Measurements from ENCODE around the gene NDUFAF2.
"Not testable (repeated sequence)": the region's sequence is repeated elsewhere in the genome, so short reads cannot be mapped to it uniquely, and the experiment has no call there.

Gene NDUFAF2

GRCh38 chr5:61052882-61053281 is 107.9 kb downstream of the NDUFAF2 start:
- DNase-seq = no peak

GRCh38 chr5:61053937-61054336 is 108.9 kb downstream of the NDUFAF2 start:
- no peak for DNase-seq

DNA sequence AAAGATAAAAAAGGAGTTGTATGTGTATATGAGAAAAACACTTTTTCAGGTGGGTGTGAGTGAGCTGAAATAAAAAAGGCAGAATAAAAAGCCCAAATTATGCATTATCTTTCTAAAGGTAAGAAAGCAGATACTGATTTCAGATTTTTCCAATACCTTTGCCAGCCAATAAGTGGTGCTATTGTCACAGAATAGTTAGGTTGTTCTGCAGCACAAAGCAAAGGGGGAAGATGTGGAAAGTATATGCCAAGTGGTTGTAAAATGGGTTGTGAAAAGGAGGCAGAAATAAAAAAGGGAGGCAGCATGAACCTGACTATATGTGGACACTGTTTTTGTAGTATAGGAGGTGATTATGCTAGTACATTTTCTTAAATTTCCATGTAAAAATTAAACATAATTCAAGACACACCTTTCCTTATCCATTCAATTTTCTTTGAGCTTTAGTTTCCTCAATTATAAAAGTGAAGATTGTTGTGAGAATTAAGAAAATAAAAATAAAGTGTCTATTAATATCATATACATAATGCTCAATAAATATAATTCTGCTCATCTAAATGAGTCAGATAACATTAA is 110.5 kb downstream of the NDUFAF2 start:
- DNase-seq = no peak

- no peak for DNase-seq
These were observed 114.5 kb downstream of the NDUFAF2 start for GRCh38 chr5:61059499-61059898.

DNA sequence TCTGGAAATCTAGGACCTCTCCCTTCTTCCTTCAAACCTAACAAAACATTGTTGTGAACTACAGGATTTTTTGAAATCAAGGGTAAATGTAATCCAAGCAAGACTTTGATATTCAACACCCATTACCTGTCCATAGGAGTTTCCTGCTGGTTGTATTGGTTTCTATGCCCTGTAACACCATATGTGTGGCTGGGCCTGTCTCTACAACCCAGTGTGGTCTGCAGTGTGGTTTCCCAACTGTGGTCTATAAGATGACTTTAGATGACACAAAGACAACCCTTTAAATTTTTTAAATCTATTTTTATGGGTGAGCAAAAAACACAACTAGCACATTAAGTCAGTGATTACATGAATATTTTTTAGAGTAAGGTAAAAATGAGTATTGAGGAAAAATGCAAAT is 124.1 kb downstream of the NDUFAF2 start:
- no peak for DNase-seq

DNA sequence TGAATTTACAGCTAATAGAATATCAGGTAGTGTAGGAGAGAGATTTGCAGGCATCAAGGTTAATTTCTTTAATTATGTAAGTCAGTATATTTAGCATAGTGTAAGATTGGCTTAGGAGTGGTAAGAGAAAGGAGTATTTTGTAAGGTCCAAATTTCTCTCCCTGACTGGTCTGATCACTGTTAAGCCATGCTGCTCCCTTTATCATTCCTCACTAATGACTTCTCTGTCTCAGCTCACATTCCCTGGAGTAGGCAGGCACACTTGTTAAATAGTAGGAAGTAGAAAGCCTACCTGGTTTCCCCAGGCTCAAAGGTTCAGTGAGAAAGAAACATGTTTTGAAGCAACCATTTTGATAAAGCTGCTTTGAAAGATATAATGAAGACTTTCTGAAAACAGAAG is 126.5 kb downstream of the NDUFAF2 start:
- no peak for DNase-seq

- no peak for DNase-seq
These were observed 131.6 kb downstream of the NDUFAF2 start for GRCh38 chr5:61076626-61077025.

DNA sequence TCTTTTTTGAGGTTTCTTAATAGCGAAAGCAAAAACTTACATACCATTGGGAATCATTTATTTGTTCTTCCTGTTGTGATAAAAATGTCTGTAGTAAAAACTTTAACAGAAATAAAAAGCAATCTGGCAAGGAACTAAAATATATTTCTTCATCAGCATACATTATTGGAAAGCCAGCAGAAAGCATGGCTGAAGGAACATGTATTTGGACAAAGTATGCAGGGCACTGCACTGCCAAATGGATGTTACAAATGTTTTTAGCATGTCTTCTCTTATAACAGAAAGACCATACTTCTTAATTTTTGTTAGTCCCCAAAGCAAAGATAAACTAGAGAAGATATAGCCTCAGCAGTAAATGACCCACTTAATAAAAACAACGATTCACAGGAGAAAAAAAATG is 136.7 kb downstream of the NDUFAF2 start:
- no peak for DNase-seq

GRCh38 chr5:61082516-61083280 is 137.7 kb downstream of the NDUFAF2 start:
- no peak for DNase-seq

GRCh38 chr5:61084658-61085057 is 139.7 kb downstream of the NDUFAF2 start:
- no peak for DNase-seq

DNA sequence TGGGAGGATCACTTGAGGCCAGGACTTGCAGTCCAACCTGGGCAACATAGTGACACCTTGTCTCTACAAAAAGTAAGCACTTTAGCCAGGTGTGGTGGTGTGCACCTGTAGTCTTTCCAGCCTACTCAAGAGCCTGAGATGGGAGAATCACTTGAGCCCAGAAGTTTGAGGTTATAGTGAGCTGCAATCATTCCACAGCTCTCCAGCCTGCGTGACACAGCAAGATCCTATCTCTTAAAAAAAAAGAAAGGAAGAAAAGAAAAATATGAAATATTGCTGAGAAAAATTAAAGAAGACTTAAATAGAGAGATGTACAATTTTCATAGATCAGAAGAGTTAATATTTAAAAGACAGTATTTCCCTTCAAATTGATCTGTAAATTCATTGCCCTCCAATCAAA is 140.9 kb downstream of the NDUFAF2 start:
- no peak for DNase-seq

GRCh38 chr5:61087921-61088320 is 142.9 kb downstream of the NDUFAF2 start:
- DNase-seq = no peak

DNA sequence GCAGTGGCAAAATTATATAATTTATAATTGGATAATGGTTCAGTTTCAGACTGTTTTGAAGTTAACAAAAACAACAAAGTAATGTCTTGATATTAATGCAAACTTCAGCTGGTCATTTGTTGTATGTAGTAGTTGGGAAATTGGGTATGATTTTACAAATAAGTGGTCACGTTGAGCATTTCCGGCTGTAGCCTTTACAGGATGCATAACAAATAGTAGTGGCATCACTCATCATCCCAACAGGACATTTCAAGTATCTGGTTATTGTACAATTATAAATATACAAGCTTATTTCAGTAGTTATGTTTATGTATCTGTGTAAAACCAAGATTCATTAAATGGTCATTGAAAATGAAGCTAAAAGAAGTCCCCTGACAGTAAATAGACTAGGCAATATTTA is 144.3 kb downstream of the NDUFAF2 start:
- no peak for DNase-seq

DNA sequence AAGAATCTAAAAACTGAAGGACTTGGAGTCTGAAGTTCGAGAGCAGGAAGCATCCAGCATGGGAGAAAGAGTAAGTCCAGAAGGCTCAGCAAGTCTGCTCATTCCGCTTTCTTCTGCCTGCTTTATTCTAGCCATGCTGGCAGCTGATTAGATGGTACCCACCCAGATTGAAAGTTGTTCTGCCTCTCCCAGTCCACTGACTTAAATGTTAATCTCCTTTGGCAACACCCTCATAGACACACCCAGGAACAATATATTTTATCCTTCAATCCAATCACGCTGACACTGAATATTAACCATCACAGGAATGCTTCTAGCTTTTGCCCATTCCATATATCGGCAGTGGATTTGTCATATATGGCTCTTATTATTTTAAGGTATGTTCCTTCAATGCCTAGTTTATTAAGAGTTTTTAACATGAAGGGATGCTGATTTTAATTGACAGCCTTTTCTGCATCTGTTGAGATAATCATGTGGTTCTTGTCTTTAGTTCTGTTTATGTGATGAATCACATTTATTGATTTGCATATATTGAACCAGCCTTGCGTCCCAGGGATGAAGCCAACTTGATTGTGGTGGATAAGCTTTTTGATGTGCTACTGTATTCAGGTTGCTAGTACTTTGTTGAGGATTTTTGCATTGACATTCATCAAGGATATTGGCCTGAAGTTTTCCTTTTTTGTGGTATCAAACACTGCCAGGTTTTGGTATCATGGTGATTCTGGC is 148.2 kb downstream of the NDUFAF2 start:
- not testable (repeated sequence) for DNase-seq

DNA sequence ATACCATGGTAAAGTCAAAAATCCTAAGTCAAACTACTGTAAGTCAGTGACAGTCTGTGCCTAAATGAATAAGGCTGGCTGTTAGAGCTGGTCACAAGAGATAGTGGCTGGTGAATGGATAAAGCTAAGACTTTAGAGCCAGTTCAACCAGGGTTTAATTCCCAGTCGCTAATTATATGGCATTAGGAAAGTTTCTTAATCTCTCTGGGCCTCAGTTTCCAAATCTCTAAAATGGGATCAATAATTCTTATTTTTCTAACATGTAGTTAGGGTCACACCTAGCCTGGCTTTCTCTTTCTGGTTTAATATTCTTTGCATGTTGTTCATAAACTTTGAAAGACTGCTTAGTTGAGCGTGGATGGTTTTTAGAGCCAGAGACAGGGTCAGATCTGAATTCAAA is 152.5 kb downstream of the NDUFAF2 start:
- no peak for DNase-seq

GRCh38 chr5:61098251-61098995 is 153.4 kb downstream of the NDUFAF2 start:
- DNase-seq = no peak

DNA sequence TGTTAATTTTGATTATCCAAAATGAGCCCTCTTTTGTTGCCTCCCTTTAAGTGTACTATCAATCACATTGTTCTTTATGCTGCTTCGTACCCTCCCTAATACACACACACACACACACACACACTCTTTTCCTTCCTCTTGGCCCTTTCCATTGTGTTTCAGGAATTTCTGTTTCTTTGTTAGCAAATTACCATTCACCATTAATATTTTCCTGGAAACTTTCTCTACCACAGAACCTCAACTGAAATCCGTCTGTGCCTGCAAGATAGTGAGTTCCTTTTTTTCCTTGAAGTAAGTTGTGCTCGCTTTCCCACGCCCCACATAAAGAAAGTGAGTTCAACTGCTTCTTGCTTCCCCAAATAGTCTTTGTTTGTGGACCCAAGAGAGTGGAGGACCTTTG is 155.4 kb downstream of the NDUFAF2 start:
- DNase-seq = no peak

DNA sequence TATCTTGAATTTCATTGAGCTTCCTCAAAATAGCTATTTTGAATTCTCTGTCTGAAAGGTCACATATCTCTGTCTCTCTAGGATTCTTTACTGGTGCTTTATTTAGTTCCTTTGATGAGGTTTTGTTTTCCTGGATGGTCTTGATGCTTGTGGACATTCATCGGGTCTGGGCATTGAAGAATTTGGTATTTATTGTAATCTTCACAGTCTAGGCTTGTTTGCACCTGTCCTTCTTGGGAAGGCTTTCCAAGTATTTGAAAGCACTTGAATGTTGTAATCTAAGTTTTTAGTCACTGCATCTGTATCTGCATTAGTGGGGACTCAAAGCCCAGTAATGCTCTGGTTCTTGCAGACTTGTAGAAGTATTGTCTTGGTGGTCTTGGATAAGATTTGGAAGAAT is 169.4 kb downstream of the NDUFAF2 start:
- no peak for DNase-seq

DNA sequence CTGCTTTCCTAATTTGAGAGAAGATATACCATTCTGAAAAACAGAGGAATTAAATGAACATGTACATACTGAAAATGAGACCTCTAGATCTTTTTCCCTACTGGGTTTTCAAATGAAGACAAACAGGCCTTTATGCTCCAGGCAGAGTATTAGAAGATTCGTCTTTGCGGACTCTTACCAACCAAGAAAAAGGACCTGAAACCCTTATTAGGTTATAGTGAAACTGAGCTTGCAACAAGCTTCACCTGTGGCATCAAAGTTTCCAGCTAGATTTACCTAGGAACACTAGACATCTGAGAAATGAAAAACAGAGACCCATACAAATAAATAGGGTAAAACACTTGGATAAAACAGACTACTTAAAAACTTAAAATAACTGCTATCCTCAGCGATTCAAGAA is 171.0 kb downstream of the NDUFAF2 start:
- DNase-seq = no peak

GRCh38 chr5:61119066-61119465 is 174.1 kb downstream of the NDUFAF2 start:
- DNase-seq = no peak

DNA sequence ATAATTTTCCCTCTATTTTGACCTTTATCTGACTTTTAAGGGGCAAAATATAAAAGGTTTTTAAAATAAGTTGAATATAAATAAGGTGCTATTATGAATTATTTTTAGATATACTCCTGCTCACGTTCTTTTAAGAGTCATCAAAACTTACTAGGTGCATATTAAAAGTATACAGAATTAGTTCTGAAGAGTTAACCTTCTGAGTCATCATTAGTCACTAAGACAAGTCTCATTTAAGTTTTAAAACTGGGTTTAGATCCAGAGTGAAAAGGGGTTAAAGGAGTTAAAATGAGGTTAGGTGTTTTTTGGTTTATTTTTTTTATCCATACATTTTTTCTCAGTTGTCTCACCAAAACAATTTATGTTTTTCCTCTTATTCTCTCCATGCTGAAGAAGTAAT is 175.5 kb downstream of the NDUFAF2 start:
- DNase-seq = no peak

DNA sequence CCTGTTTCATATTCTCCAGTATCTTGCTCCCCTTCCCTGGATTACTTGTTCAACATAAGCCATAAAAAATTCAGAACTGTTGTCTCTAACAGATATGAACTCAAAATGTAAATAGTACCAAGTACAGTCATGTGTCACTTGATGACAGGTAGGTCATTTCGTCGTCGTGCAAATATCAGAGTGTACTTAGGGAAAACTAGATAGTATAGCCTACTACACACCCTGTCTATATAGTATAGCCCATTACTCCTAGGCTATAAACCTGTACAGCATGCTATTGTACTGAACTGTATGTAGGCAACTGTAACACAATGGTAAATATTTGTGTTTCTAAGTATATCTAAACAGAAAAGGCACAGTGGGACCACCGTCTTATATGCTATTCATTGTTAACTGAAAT is 178.1 kb downstream of the NDUFAF2 start:
- no peak for DNase-seq

GRCh38 chr5:61130289-61130688 is 185.3 kb downstream of the NDUFAF2 start:
- DNase-seq = no peak

- DNase-seq = no peak
These were observed 187.6 kb downstream of the NDUFAF2 start for GRCh38 chr5:61132559-61132958.
